ENCODE results near the gene ZNF785.

ZNF785 gene

GRCh38 chr16:30566531-30566930 is 19.0 kb downstream of the ZNF785 start:
- in situ Hi-C loops (cut with MboI; ENCODE audit: low sequenced_read_pairs) = no loop called here

GRCh38 chr16:30565984-30566383 is 19.5 kb downstream of the ZNF785 start:
- in situ Hi-C loops (cut with MboI; ENCODE audit: low sequenced_read_pairs) = no loop called here

- in situ Hi-C loops (cut with MboI; ENCODE audit: low sequenced_read_pairs) = no loop called here
Measured at GRCh38 chr16:30565526-30565925, 20.0 kb downstream of the ZNF785 start.

GRCh38 chr16:30562021-30562420 is 23.5 kb downstream of the ZNF785 start:
- in situ Hi-C loops (cut with MboI; ENCODE audit: low sequenced_read_pairs) = no loop called here

- in situ Hi-C loops (cut with MboI; ENCODE audit: low sequenced_read_pairs) = no loop called here
Measured at GRCh38 chr16:30561089-30561816, 24.2 kb downstream of the ZNF785 start.

- in situ Hi-C loops (cut with MboI; ENCODE audit: low sequenced_read_pairs) = no loop called here
Measured at GRCh38 chr16:30559690-30560089, 25.8 kb downstream of the ZNF785 start.

- in situ Hi-C loops (cut with MboI; ENCODE audit: low sequenced_read_pairs) = no loop called here
Measured at GRCh38 chr16:30558789-30559377, 26.6 kb downstream of the ZNF785 start.

GRCh38 chr16:30557957-30558788 is 27.3 kb downstream of the ZNF785 start, which contains the start of gene ZNF764:
Gene ZNF764, minus strand, starts transcription at chr16:30558374. Its CDS starts 192 bp downstream, at chr16:30558182.
- in situ Hi-C loops (cut with MboI; ENCODE audit: low sequenced_read_pairs) = no loop called here

- in situ Hi-C loops (cut with MboI; ENCODE audit: low sequenced_read_pairs) = no loop called here
Measured at GRCh38 chr16:30557707-30557956, 27.9 kb downstream of the ZNF785 start.

- in situ Hi-C loops (cut with MboI; ENCODE audit: low sequenced_read_pairs) = no loop called here
Measured at GRCh38 chr16:30556125-30556473, 29.4 kb downstream of the ZNF785 start.

- in situ Hi-C loops (cut with MboI; ENCODE audit: low sequenced_read_pairs) = no loop called here
Measured at GRCh38 chr16:30555315-30556124, 30.0 kb downstream of the ZNF785 start.

GRCh38 chr16:30554557-30555314 is 30.8 kb downstream of the ZNF785 start:
- in situ Hi-C loops (cut with MboI; ENCODE audit: low sequenced_read_pairs) = no loop called here

GRCh38 chr16:30553393-30553899 is 32.1 kb downstream of the ZNF785 start:
- in situ Hi-C loops (cut with MboI; ENCODE audit: low sequenced_read_pairs) = no loop called here

- in situ Hi-C loops (cut with MboI; ENCODE audit: low sequenced_read_pairs) = no loop called here
Measured at GRCh38 chr16:30552956-30553355, 32.5 kb downstream of the ZNF785 start.

GRCh38 chr16:30551781-30552180 is 33.7 kb downstream of the ZNF785 start:
- in situ Hi-C loops (cut with MboI; ENCODE audit: low sequenced_read_pairs) = no loop called here

- in situ Hi-C loops (cut with MboI; ENCODE audit: low sequenced_read_pairs) = no loop called here
Measured at GRCh38 chr16:30548416-30549253, 36.9 kb downstream of the ZNF785 start.

- in situ Hi-C loops (cut with MboI; ENCODE audit: low sequenced_read_pairs) = no loop called here
Measured at GRCh38 chr16:30546115-30546514, 39.4 kb downstream of the ZNF785 start.

GRCh38 chr16:30543067-30543466 is 42.4 kb downstream of the ZNF785 start:
- in situ Hi-C loops (cut with MboI; ENCODE audit: low sequenced_read_pairs) = no loop called here

Measured in hTERT RPE-1 (cell line).